Stimulated activated memory B cell treated with anti-CD40 and anti-IgM and Interleukin-4, amounts not matched to agents 10 μg/mL and 1 μg/mL and 100 μg/mL, for 72 hours (primary cell): Measurements from ENCODE around the gene SOX2.

ENCODE experiments used
- ATAC-seq: fragments of 150-1000 bp; cut with Tn5 transposase; 2 replicates; pipeline ENCODE4 v1.10.0; 2021
- H3K27ac Mint-ChIP-seq: one replicate; pipeline ENCODE4 v1.8.0; 2022; ENCODE audit warnings: mild to moderate bottlenecking, mixed read lengths
- H3K27me3 Mint-ChIP-seq: one replicate; pipeline ENCODE4 v1.8.0; 2022; ENCODE audit warnings: mixed read lengths
- H3K36me3 Mint-ChIP-seq: one replicate; pipeline ENCODE4 v1.8.0; 2022; ENCODE audit warnings: mixed read lengths
- H3K4me1 Mint-ChIP-seq: one replicate; pipeline ENCODE4 v1.8.0; 2022; ENCODE audit warnings: mixed read lengths
- H3K4me3 Mint-ChIP-seq: one replicate; pipeline ENCODE4 v1.8.0; 2022; ENCODE audit warnings: mild to moderate bottlenecking, moderate library complexity, mixed read lengths
- H3K9me3 Mint-ChIP-seq: one replicate; pipeline ENCODE4 v1.8.0; 2022; ENCODE audit warnings: mixed read lengths

Gene SOX2

GRCh38 chr3:181699171-181699903 is 12.4 kb upstream of the SOX2 start:
- H3K27me3 Mint-ChIP-seq: peaks cover 93% of the 10 kb centered on the region
- ATAC-seq: no peak
- H3K4me3 Mint-ChIP-seq: no peak overlapping the region
- peaks cover 36% of the 10 kb centered on the region for H3K4me1 Mint-ChIP-seq
- H3K36me3 Mint-ChIP-seq: no peaks in the 10 kb centered on the region
- peaks cover 5% of the 10 kb centered on the region for H3K9me3 Mint-ChIP-seq
- no peak overlapping the region for H3K27ac Mint-ChIP-seq

GRCh38 chr3:181700168-181701087 is 11.3 kb upstream of the SOX2 start:
- Mint-ChIP-seq H3K27ac (no peak overlapping the region), H3K9me3 (peaks cover 5% of the 10 kb centered on the region), H3K36me3 (no peaks in the 10 kb centered on the region), H3K4me1 (peaks cover 46% of the 10 kb centered on the region), H3K4me3 (peak overlapping the region; percentile 44), H3K27me3 (peaks cover 95% of the 10 kb centered on the region)
- no peak for ATAC-seq

GRCh38 chr3:181701096-181701495 is 10.6 kb upstream of the SOX2 start:
- Mint-ChIP-seq H3K27me3 (peaks cover 93% of the 10 kb centered on the region), H3K4me1 (peaks cover 41% of the 10 kb centered on the region), H3K36me3 (no peaks in the 10 kb centered on the region), H3K4me3 (no peak overlapping the region), H3K27ac (no peak overlapping the region), H3K9me3 (peaks cover 5% of the 10 kb centered on the region)
- no peak for ATAC-seq

GRCh38 chr3:181703601-181704420 is 7.9 kb upstream of the SOX2 start:
- no peaks in the 10 kb centered on the region for H3K36me3 Mint-ChIP-seq
- peaks cover 5% of the 10 kb centered on the region for H3K9me3 Mint-ChIP-seq
- no peak for ATAC-seq
- H3K4me1 Mint-ChIP-seq: peaks cover 34% of the 10 kb centered on the region
- peaks cover 83% of the 10 kb centered on the region for H3K27me3 Mint-ChIP-seq
- no peak overlapping the region for H3K27ac Mint-ChIP-seq
- no peak overlapping the region for H3K4me3 Mint-ChIP-seq

GRCh38 chr3:181704421-181705085 is 7.2 kb upstream of the SOX2 start:
- no peaks in the 10 kb centered on the region for H3K36me3 Mint-ChIP-seq
- peaks cover 3% of the 10 kb centered on the region for H3K9me3 Mint-ChIP-seq
- no peak overlapping the region for H3K4me3 Mint-ChIP-seq
- H3K27ac Mint-ChIP-seq: no peak overlapping the region
- peaks cover 30% of the 10 kb centered on the region for H3K4me1 Mint-ChIP-seq
- H3K27me3 Mint-ChIP-seq: peaks cover 75% of the 10 kb centered on the region
- no peak for ATAC-seq

GRCh38 chr3:181705086-181705480 is 6.6 kb upstream of the SOX2 start:
- Mint-ChIP-seq H3K4me1 (peaks cover 32% of the 10 kb centered on the region), H3K27me3 (peaks cover 70% of the 10 kb centered on the region), H3K4me3 (no peak overlapping the region), H3K36me3 (no peaks in the 10 kb centered on the region), H3K27ac (no peak overlapping the region), H3K9me3 (peaks cover 3% of the 10 kb centered on the region)
- ATAC-seq: no peak

GRCh38 chr3:181707980-181708379 is 3.7 kb upstream of the SOX2 start:
- no peaks in the 10 kb centered on the region for H3K9me3 Mint-ChIP-seq
- peaks cover 25% of the 10 kb centered on the region for H3K4me1 Mint-ChIP-seq
- no peaks in the 10 kb centered on the region for H3K36me3 Mint-ChIP-seq
- peaks cover 46% of the 10 kb centered on the region for H3K27me3 Mint-ChIP-seq
- no peak overlapping the region for H3K4me3 Mint-ChIP-seq
- ATAC-seq: no peak
- no peak overlapping the region for H3K27ac Mint-ChIP-seq

GRCh38 chr3:181709537-181710279 is 2.0 kb upstream of the SOX2 start:
- H3K36me3 Mint-ChIP-seq: no peaks in the 10 kb centered on the region
- peaks cover 4% of the 10 kb centered on the region for H3K9me3 Mint-ChIP-seq
- ATAC-seq: no peak
- H3K4me3 Mint-ChIP-seq: peak overlapping the region; percentile 35
- H3K27me3 Mint-ChIP-seq: peaks cover 29% of the 10 kb centered on the region
- H3K27ac Mint-ChIP-seq: no peak overlapping the region
- peaks cover 21% of the 10 kb centered on the region for H3K4me1 Mint-ChIP-seq

GRCh38 chr3:181710345-181711291 is 1.1 kb upstream of the SOX2 start:
- no peak overlapping the region for H3K4me3 Mint-ChIP-seq
- no peaks in the 10 kb centered on the region for H3K36me3 Mint-ChIP-seq
- no peak overlapping the region for H3K27ac Mint-ChIP-seq
- peaks cover 14% of the 10 kb centered on the region for H3K4me1 Mint-ChIP-seq
- H3K9me3 Mint-ChIP-seq: peaks cover 4% of the 10 kb centered on the region
- peaks cover 20% of the 10 kb centered on the region for H3K27me3 Mint-ChIP-seq
- no peak for ATAC-seq

- Mint-ChIP-seq H3K9me3 (peaks cover 4% of the 10 kb centered on the region), H3K4me3 (no peak overlapping the region), H3K27ac (no peak overlapping the region), H3K4me1 (peaks cover 14% of the 10 kb centered on the region), H3K36me3 (no peaks in the 10 kb centered on the region), H3K27me3 (peaks cover 11% of the 10 kb centered on the region)
- ATAC-seq: no peak
Measured at GRCh38 chr3:181712226-181712552, 464 bp downstream of the SOX2 start.

- Mint-ChIP-seq H3K4me3 (no peak overlapping the region), H3K27me3 (peaks cover 6% of the 10 kb centered on the region), H3K36me3 (no peaks in the 10 kb centered on the region), H3K4me1 (peaks cover 14% of the 10 kb centered on the region), H3K9me3 (peaks cover 4% of the 10 kb centered on the region), H3K27ac (peak overlapping the region; percentile 35)
- ATAC-seq: no peak
Measured at GRCh38 chr3:181712553-181713279, 991 bp downstream of the SOX2 start.

GRCh38 chr3:181713280-181713647 is 1.5 kb downstream of the SOX2 start:
- Mint-ChIP-seq H3K4me1 (peaks cover 14% of the 10 kb centered on the region), H3K4me3 (no peak overlapping the region), H3K27me3 (peaks cover 4% of the 10 kb centered on the region), H3K36me3 (no peaks in the 10 kb centered on the region), H3K9me3 (peaks cover 4% of the 10 kb centered on the region), H3K27ac (peak overlapping the region; percentile 35)
- no peak for ATAC-seq
